ENCODE results near the gene TSHZ3. TPM values are rescaled to one million over a fixed set of nuclear protein-coding genes. Genes with fewer than 3 reads are reported as not detected.

TSHZ3 gene
- total RNA-seq, 1 experiment from 2014 or later: 3.2 TPM

DNA sequence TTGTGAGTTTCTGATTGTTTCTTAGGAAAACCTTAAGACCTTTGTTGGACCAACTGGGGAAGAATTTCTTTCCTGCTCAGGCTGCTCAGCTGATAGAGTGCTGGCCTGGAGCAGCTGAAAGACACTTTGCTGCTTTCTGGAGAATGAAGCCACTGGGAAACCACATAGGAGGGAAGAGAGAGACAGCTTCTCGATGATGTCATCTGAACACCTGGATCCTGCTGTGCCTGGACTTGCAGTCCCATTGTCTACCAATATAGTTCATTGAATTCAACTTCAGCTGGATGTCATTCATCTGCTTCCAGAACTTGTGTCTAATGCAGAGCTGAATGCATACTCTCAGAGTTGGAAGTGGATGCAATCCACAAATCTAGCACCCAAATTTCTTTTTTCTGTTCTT is 34.3 kb upstream of the TSHZ3 start:
- H3K27me3 ChIP-seq (ENCODE audit: insufficient read depth, low read length): no peaks in the 10 kb centered on the region
- H4K8ac ChIP-seq (replicated peaks; ENCODE audit: insufficient read length, low read depth, low read length): no peak overlapping the region
- H3K4me3 Mint-ChIP-seq: no peak overlapping the region
- no peak overlapping the region for H2BK120ac ChIP-seq (ENCODE audit: low read depth, low read length, poor library complexity, severe bottlenecking)
- H3K14ac ChIP-seq (ENCODE audit: insufficient read depth, low read length): no peak overlapping the region
- no peak overlapping the region for H2AK5ac ChIP-seq (ENCODE audit: insufficient read length, low read length)
- no peak overlapping the region for H4K91ac ChIP-seq (ENCODE audit: insufficient read length, low read depth, low read length)
- H3K9ac ChIP-seq (ENCODE audit: extremely low read depth, insufficient read length, low read length): no peak overlapping the region
- H3K23ac ChIP-seq (ENCODE audit: insufficient read length, low read depth, low read length): no peak overlapping the region
- no peak overlapping the region for H2BK15ac ChIP-seq (ENCODE audit: low read depth, low read length)
- no peaks in the 10 kb centered on the region for H3K27me3 Mint-ChIP-seq (ENCODE audit: low read depth)
- H3K4me1 ChIP-seq (ENCODE audit: insufficient read depth, low read length): peaks cover 2% of the 10 kb centered on the region; the same call in 1 of the 2 replicates
- H2BK12ac ChIP-seq (ENCODE audit: insufficient read length, low read depth, low read length): no peak overlapping the region
- no peak overlapping the region for H3K56ac ChIP-seq (ENCODE audit: insufficient read length, low read depth, low read length)
- TF ChIP-seq, protein P1, sequence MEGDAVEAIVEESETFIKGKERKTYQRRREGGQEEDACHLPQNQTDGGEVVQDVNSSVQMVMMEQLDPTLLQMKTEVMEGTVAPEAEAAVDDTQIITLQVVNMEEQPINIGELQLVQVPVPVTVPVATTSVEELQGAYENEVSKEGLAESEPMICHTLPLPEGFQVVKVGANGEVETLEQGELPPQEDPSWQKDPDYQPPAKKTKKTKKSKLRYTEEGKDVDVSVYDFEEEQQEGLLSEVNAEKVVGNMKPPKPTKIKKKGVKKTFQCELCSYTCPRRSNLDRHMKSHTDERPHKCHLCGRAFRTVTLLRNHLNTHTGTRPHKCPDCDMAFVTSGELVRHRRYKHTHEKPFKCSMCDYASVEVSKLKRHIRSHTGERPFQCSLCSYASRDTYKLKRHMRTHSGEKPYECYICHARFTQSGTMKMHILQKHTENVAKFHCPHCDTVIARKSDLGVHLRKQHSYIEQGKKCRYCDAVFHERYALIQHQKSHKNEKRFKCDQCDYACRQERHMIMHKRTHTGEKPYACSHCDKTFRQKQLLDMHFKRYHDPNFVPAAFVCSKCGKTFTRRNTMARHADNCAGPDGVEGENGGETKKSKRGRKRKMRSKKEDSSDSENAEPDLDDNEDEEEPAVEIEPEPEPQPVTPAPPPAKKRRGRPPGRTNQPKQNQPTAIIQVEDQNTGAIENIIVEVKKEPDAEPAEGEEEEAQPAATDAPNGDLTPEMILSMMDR (conservative IDR thresholded peaks at IDR 0.05): no peak
- no peak overlapping the region for H3K18ac ChIP-seq (ENCODE audit: insufficient read length, low read depth, low read length)
- no peak overlapping the region for H2BK20ac ChIP-seq (ENCODE audit: low read depth, low read length, poor library complexity, severe bottlenecking)
- no peak for DNase-seq
- H3K27ac Mint-ChIP-seq: no peak overlapping the region
- H3K79me2 ChIP-seq (ENCODE audit: insufficient read depth, low read length): no peaks in the 10 kb centered on the region
- no peak overlapping the region for H4K5ac ChIP-seq (ENCODE audit: insufficient read length, low read depth, low read length)
- H3K36me3 Mint-ChIP-seq (ENCODE audit: insufficient read depth in 1 of 3, low read depth in 3 of 3): no peaks in the 10 kb centered on the region; a peak in 1 of 7 replicates
- H3K9me3 Mint-ChIP-seq: no peaks in the 10 kb centered on the region; a peak in 1 of 5 replicates
- peaks cover 10 to 18% of the 10 kb centered on the region in 2 experiments; a peak in 3 of 4 replicates for H3K4me1 Mint-ChIP-seq
- no peak overlapping the region for H3K27ac ChIP-seq (ENCODE audit: insufficient read length, low read depth, low read length)
- no CpG with 5 or more reads among the region's 1 CpG for WGBS (ENCODE audit: extremely low coverage, insufficient read length, low lambda C conversion rate)
- H3T11ph ChIP-seq (ENCODE audit: low read length): no peak overlapping the region
- no peaks in the 10 kb centered on the region for H4K20me1 ChIP-seq (ENCODE audit: control insufficient read depth, insufficient read depth, insufficient read length)
- H3K4ac ChIP-seq (ENCODE audit: low read depth, low read length): no peak overlapping the region
- no peaks in the 10 kb centered on the region for H3K79me1 ChIP-seq (ENCODE audit: insufficient read depth, low read depth, low read length, poor library complexity, severe bottlenecking)
- no peaks in the 10 kb centered on the region for H3K9me3 ChIP-seq (ENCODE audit: control insufficient read depth, low read depth, low read length)
- H2AFZ ChIP-seq (ENCODE audit: low read length): no peak overlapping the region
- H3K4me2 ChIP-seq (ENCODE audit: insufficient read depth, insufficient read length, low read length): no peak overlapping the region
- no peak overlapping the region for H2BK5ac ChIP-seq (ENCODE audit: insufficient read length, low read length)
- H3K23me2 ChIP-seq (ENCODE audit: insufficient read length, low read depth, low read length, poor library complexity, severe bottlenecking): no peaks in the 10 kb centered on the region
